Prostate gland (tissue), 2 donors: ENCODE measurements around the gene PLCB2. TPM values are rescaled to one million over a fixed set of nuclear protein-coding genes. Genes with fewer than 3 reads are reported as not detected.
A peak's percentile ranks its signal among the peaks of the same experiment; 100 is the strongest.

ENCODE experiments used
- DNase-seq: peaks from one replicate; pipeline ENCODE4 v3.0.0-alpha.2; 2019; ENCODE audit warnings: low spot score
- H3K27ac ChIP-seq, 2 donors: fragments of 200-600 bp; sonication (generic); 2 replicates each; pipeline ENCODE4 v1.5.1; 2017 to 2019
- H3K27me3 ChIP-seq: fragments of 200-600 bp; sonication (generic); replicated peaks from 2 replicates; pipeline ENCODE4 v1.5.1; 2019; ENCODE audit not compliant: insufficient read depth
- H3K36me3 ChIP-seq, 2 donors: fragments of 200-600 bp; sonication (generic); 1 replicate in 1 of 2; 2 replicates in 1 of 2; pipeline versions ENCODE4 v1.5.1 to v1.8.1; 2017 to 2019
- H3K4me1 ChIP-seq: fragments of 200-600 bp; sonication (generic); replicated peaks from 2 replicates; pipeline ENCODE4 v1.5.1; 2019
- H3K4me3 ChIP-seq, 2 donors: fragments of 200-600 bp; sonication (generic); 2 replicates each; pipeline ENCODE4 v1.5.1; 2017 to 2019
- H3K9me3 ChIP-seq: fragments of 200-600 bp; sonication (generic); 2 replicates; pipeline ENCODE4 v1.5.1; 2017
- POLR2A ChIP-seq: fragments of 450-650 bp; IDR thresholded peaks from one replicate; pipeline ENCODE4 v1.6.1; 2016; ENCODE audit warnings: antibody characterized with exemption, mild to moderate bottlenecking
- POLR2AphosphoS5 ChIP-seq: sonication (generic); formaldehyde crosslinking; IDR thresholded peaks from one replicate; pipeline ENCODE4 v1.6.1; 2017; ENCODE audit warnings: antibody characterized with exemption
- WGBS: methylation state at CpG from one replicate; pipeline ENCODE4 v1.1.5; 2018; 5-methylcytosine and 5-hydroxymethylcytosine counted together
- intact Hi-C: fragments of 100-400 bp; cut with DNase I; formaldehyde crosslinking; loops from one replicate; pipeline ENCODE4 v1.14.2; 2022
- total RNA-seq, 2 donors: library from RNA; depleted of rRNA; stranded (reverse); fragments of >200 nt; gene quantifications; one replicate each; pipeline ENCODE4 v1.1.0, GENCODE V29; 2016
- TF ChIP-seq, protein P1 (sequence below), 4 experiments: fragments of 200-600 bp in 2 of 4; fragments of 450-650 bp in 2 of 4; sonication (generic) in 2 of 4; IDR thresholded peaks; 1 replicate in 3 of 4; 2 replicates in 1 of 4; pipeline ENCODE4 v1.5.1; 2016 to 2019; ENCODE audit warnings: antibody characterized with exemption in 4 of 4, mild to moderate bottlenecking in 2 of 4, moderate library complexity in 2 of 4

Gene PLCB2
- total RNA-seq, 2 donors from 2014 or later: 1.5 to 13.0 TPM

DNA sequence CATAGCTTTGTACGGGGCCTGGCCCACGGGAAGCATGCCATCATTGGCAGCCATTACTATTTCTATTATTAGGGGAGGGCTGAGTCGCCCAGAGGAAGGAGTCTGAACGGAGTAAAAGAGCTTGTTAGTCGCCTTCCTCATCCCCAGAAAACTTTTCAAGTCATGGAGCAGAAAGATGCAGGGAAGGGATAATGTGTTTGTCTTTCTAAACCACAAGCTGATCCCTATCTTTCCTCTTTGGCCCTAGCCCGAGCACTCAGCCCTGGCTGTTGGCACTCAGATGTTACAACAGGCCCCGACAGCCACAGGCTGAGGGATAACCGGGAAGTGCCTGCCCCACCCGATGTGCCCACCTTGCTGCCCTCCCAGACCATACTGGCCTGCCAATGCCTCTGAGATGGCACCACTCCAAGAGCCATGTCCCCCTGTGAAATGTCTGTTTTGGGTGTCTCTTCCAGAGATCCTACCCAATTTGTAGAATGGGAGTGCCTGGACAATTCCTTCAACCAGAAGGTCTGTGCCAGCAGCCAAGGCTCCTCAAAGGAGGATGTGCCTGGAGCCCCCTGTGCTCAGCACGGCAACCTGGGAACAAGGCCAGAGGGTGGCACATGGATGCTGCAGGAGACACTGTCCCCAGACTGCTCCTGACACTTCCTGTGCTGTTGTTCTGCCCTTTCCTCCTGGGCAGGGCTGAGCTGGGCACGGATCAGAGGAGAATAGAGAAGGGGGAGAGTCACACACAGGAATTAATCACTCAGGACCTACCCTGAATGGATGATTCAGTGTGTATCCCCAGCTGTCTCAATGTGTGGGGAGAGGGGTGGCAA lies 58.0 kb downstream of the PLCB2 start:
- peak overlapping the region; percentile 3 to 31 for H3K27ac ChIP-seq
- peaks cover 10% of the 10 kb centered on the region for H3K4me1 ChIP-seq
- DNase-seq: peak; percentile 74
- H3K4me3 ChIP-seq: no peak overlapping the region
- intact Hi-C loops: no loop called here
- TF ChIP-seq POLR2AphosphoS5: peak; percentile 72
- TF ChIP-seq, protein P1, sequence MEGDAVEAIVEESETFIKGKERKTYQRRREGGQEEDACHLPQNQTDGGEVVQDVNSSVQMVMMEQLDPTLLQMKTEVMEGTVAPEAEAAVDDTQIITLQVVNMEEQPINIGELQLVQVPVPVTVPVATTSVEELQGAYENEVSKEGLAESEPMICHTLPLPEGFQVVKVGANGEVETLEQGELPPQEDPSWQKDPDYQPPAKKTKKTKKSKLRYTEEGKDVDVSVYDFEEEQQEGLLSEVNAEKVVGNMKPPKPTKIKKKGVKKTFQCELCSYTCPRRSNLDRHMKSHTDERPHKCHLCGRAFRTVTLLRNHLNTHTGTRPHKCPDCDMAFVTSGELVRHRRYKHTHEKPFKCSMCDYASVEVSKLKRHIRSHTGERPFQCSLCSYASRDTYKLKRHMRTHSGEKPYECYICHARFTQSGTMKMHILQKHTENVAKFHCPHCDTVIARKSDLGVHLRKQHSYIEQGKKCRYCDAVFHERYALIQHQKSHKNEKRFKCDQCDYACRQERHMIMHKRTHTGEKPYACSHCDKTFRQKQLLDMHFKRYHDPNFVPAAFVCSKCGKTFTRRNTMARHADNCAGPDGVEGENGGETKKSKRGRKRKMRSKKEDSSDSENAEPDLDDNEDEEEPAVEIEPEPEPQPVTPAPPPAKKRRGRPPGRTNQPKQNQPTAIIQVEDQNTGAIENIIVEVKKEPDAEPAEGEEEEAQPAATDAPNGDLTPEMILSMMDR (IDR thresholded peaks at IDR 0.05): no peak
- TF ChIP-seq POLR2A: no peak
- 14% methylated on average over 11 of the region's 11 CpGs for whole genome bisulfite sequencing
- H3K27me3 ChIP-seq: no peaks in the 10 kb centered on the region
- no peaks in the 10 kb centered on the region for H3K9me3 ChIP-seq
- H3K36me3 ChIP-seq: no peaks in the 10 kb centered on the region

GRCh38 chr15:40248006-40248783 lies 59.5 kb downstream of the PLCB2 start:
- 84% methylated on average over 17 of the region's 17 CpGs for WGBS
- no peak overlapping the region for H3K4me3 ChIP-seq
- peaks cover 8% of the 10 kb centered on the region for H3K4me1 ChIP-seq
- TF ChIP-seq, protein P1 (IDR thresholded peaks at IDR 0.05): no peak
- TF ChIP-seq POLR2AphosphoS5 (no peak), POLR2A (no peak)
- no peaks in the 10 kb centered on the region for H3K9me3 ChIP-seq
- no peak for DNase-seq
- no peaks in the 10 kb centered on the region for H3K27me3 ChIP-seq
- H3K27ac ChIP-seq: peak overlapping the region; percentile 3 to 31
- H3K36me3 ChIP-seq: no peaks in the 10 kb centered on the region
- intact Hi-C loops: no loop called here

DNA sequence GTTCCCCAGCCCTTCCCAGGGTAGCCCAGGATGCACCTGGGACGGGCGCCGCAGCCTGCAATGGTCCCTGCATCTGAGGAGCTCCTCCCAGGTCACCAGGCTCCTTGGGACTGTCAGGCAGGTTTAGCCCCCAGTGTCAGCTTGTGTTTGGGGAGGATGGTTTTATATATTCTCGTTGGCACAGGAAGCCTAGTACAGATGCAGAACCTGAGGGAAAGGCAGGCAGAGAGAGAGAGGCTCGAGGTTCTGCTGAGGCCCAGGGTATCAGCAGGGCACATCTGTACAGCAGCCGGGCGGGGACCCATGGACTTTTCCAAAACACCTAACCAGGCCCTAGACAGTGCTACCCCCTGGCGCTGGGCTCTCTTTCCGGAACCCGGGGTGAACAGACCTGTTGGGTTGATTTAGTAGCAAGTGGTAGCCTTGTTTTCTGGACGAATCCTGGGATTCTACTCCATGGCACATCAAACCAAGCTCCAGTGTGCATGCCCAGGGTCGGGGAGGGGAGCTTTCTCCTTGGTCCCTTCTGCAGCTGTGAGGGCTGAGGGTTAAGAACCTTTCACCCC lies 60.2 kb downstream of the PLCB2 start:
- H3K27ac ChIP-seq: no peak overlapping the region
- H3K27me3 ChIP-seq: no peaks in the 10 kb centered on the region
- intact Hi-C loops: no loop called here
- no peaks in the 10 kb centered on the region for H3K36me3 ChIP-seq
- 89% methylated on average over 12 of the region's 12 CpGs for WGBS
- DNase-seq: no peak
- TF ChIP-seq, protein P1 (IDR thresholded peaks at IDR 0.05): no peak
- TF ChIP-seq POLR2A: no peak
- no peak for TF ChIP-seq POLR2AphosphoS5
- no peaks in the 10 kb centered on the region for H3K9me3 ChIP-seq
- H3K4me1 ChIP-seq: peaks cover 8% of the 10 kb centered on the region
- H3K4me3 ChIP-seq: no peak overlapping the region

DNA sequence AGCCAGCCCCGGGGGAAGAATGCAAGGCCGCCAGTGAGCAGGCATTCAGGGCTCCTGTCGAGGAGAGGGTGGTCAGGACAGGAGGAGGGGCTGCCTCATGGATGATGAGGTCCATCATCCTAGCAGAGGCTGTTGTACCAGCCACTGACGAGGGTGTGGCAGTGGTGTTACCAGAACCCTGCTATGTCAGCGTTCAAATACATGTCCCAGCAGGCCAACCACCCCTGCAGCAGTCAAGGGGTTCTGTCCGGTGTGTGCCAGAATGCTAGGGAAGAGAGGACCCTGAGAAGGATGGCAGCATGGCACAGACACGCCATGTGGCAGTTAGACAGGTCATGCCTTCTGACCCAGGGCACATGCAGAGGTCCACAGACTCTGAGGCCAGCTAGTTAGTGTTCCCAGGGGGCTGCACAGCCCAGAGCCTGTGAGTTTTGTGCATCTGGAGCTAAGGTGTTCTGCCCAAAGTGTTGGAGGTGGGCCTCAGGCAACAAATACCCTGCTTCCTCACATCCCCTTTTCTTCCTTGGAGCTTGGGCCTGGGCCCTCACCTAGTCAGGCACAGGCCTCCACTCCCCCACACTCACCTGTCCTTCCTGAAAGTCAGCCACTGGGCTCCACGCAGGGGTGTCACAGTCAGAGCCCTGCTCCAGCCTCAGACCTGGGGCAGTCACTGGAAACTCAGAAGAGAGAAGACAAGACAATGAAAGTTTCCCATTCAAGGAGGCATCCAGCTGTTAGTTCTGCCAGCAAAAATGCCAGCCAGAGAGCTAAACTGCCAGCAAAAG lies 61.0 kb downstream of the PLCB2 start:
- H3K27me3 ChIP-seq: no peaks in the 10 kb centered on the region
- intact Hi-C loops: no loop called here
- no peak for TF ChIP-seq POLR2A
- TF ChIP-seq POLR2AphosphoS5: no peak
- TF ChIP-seq, protein P1 (IDR thresholded peaks at IDR 0.05): no peak
- H3K4me1 ChIP-seq: peaks cover 8% of the 10 kb centered on the region
- H3K9me3 ChIP-seq: no peaks in the 10 kb centered on the region
- 72% methylated on average over 8 of the region's 8 CpGs for WGBS
- H3K27ac ChIP-seq: no peak overlapping the region
- DNase-seq: no peak
- H3K4me3 ChIP-seq: no peak overlapping the region
- no peaks in the 10 kb centered on the region for H3K36me3 ChIP-seq
